D721Med (cell line): ENCODE measurements around the gene LINGO1.

Experiments used
- DNase-seq: peaks from one replicate; pipeline ENCODE4 v3.0.0; 2011; ENCODE audit warnings: low spot score; ENCODE audit not compliant: insufficient read length
- FAIRE-seq: peaks from 2 replicates; lab custom pipeline; 2011; peaks lifted over from hg19 to GRCh38; lab: Jason Lieb, UNC
- TF ChIP-seq, protein P1 (sequence below): IDR thresholded peaks from 2 replicates; pipeline ENCODE4 v1.5.1; 2012; ENCODE audit warnings: mild to moderate bottlenecking, control low read depth; ENCODE audit not compliant: insufficient read depth; ENCODE audit errors: missing control alignments

The LINGO1 gene

DNA sequence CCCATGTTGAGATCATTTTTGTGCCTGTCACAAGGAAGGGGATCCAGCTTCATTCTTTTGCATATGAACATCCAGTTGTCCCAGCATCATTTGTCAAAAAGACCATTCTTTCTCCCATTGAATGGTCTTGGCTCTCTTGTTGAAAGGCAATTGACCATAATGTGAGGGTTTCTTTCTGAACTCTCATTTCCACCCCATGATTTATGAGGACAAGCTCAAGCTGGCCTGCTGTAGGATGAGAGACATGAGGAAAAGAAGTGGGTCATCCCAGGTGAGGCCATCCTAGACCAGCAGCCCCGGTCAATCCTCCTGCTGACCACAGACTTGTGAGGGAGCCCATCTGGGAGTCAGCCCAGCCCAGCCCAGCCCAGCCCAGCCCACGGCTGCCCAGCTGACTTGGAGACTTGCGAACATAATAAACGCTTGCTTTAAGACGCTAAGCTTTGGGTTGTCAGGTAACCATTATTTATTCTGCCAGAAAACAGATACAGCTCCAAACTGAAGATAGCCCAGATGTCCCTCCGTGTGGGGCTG lies 69.0 kb downstream of the LINGO1 start:
- FAIRE-seq, result no peak
- no peak for DNase-seq
- TF ChIP-seq, protein P1, sequence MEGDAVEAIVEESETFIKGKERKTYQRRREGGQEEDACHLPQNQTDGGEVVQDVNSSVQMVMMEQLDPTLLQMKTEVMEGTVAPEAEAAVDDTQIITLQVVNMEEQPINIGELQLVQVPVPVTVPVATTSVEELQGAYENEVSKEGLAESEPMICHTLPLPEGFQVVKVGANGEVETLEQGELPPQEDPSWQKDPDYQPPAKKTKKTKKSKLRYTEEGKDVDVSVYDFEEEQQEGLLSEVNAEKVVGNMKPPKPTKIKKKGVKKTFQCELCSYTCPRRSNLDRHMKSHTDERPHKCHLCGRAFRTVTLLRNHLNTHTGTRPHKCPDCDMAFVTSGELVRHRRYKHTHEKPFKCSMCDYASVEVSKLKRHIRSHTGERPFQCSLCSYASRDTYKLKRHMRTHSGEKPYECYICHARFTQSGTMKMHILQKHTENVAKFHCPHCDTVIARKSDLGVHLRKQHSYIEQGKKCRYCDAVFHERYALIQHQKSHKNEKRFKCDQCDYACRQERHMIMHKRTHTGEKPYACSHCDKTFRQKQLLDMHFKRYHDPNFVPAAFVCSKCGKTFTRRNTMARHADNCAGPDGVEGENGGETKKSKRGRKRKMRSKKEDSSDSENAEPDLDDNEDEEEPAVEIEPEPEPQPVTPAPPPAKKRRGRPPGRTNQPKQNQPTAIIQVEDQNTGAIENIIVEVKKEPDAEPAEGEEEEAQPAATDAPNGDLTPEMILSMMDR, result no peak
